ENCODE measurements around the gene KLK10.
A peak's percentile ranks its signal among the peaks of the same experiment; 100 is the strongest.

KLK10 gene

GRCh38 chr19:51026554-51026831 is 7.0 kb upstream of the KLK10 start, which contains the start of gene KLK11:
TSS of gene KLK11 (minus strand) at chr19:51026616. CDS start at chr19:51025631, 985 bp downstream.
- DNase-seq (ENCODE audit: low read depth in 2 of 2), result no peak

DNA sequence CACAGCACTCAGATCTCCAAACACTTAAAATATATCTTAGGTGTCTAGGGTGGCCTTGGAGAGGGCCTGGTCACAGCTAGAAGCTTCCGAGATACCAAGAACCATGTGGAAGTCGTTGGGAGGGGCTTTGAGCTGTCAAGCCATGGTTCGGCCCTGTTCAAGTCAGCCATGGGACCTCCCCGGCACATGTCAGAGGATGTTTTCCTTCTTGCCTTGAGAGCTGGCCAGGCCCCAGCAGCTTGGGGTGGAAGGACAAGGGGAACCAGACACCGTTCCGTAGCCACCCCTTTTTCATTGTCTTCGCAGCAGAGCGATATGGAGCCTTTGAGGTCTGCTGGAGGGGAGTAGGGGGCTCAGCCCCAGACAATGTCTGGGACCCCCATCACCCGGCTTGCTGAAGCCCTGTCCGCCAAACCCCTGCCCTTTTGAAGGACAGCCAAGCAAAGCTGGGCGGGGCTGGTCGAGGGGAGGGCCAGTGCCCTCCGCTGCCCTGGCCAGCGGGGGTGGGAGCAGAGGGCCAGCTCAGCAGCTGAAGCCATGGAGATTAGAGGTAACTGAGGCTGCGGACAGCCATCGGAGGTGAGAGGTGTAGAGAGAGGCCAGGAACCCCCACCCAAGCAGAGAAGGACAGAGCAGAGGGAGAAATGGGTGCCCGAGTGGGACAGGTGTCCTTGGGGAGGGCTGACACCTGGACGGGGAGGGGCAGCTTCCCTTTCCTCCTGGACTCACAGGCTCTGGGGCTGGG is 6.5 kb upstream of the KLK10 start:
- DNase-seq (ENCODE audit: low read depth in 2 of 2), result no peak

DNA sequence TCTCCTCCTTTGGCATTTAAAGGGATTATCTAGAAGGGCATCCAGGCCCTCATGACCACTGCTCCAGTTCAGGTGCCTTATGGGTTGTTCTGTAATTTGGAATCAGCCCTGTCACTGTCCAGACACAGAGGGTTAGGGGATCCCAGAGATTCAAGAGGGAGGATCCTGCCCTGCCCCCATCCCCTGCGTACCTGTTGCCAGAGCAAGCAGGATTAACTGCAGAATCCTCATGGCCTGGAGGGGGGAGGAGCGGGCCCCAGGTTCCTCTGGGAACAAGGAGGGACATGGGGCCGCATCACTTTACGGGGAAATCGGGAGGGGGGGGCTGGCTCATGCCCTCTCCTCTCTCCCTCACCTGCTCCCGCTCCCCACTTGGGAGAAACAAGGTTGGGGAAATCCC is 5.9 kb upstream of the KLK10 start:
- DNase-seq (ENCODE audit: low read depth in 2 of 2), result no peak

- DNase-seq (ENCODE audit: low read depth in 2 of 2), result no peak
Observed at GRCh38 chr19:51024924-51025323, 5.4 kb upstream of the KLK10 start.

GRCh38 chr19:51023946-51024345 is 4.4 kb upstream of the KLK10 start:
- DNase-seq (ENCODE audit: low read depth in 2 of 2), result no peak

GRCh38 chr19:51022526-51022925 is 3.0 kb upstream of the KLK10 start:
- DNase-seq (ENCODE audit: low read depth in 2 of 2), result no peak

DNA sequence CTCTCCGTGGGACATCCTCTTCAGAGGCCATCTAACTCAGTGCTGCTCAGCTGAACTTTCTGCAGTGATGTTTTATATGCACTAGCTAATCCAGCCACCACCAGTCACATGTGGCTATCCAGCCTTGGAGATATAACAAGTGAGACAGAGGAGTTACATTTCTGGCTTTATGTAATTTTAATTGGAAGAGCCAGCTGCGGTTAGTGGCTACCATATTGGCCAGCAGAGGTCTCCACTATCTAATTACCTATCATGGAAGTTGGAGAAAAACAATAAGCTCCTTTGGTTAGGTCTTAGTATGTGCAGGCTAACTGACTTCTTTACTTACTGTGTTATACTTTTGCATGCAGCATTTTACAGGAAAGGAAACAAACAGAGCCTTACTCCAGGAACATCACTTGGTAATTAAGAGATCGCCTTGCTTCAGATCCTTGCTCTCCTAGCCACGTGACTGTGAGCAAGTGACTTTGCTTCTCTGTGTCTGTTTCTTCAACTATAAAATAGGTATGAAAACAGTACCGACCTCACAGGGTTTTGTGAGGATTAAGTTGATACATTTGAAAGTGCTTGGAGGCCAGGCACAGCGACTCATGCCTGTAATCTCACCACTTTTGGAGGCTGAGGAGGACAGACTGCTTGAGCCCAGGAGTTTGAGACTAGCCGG is 1.6 kb upstream of the KLK10 start:
- peak; percentile 9 to 11 for DNase-seq (ENCODE audit: low read depth in 2 of 2)

DNA sequence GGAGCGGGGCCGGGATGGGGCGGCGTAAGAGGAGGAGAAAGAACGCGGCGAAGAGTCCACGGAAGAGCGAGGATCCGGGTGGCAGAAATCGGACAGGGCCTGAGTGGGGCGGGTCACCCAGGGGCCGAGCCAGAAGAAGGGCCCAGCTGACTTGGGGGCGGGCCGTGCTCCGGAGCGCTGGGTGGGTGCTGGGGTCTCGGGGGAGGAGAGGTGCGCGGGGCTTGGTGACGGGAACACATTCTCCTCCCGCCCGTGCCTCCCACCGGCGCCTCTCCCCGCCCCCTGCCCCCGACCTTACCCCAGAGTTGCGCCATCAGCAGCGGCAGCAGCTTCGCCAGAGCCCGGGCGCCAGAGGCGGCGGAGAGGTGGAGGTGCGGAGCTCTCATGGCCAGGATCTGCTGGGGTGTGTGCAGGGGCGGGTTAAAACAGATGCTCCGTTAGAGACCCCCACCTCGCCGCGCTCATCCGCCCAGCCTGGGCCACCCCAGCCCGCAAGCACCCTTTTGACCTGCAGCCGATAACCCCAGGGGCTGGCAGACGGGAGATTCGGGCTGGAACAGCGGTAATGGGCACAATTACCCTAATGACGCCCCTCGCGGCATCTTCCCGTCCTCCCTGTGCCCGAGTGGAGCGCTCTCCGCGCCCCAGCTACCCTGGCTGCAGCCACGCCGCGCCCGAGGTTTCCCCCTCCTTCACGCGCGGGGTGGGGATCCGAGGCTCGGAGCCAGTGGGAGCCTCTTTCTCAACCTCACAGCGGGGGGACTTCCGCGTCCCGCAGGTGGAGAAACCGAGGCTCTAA is 565 bp downstream of the KLK10 start:
- no peak for DNase-seq (ENCODE audit: low read depth in 2 of 2)

- no peak for DNase-seq (ENCODE audit: low read depth in 2 of 2)
Observed at GRCh38 chr19:51016798-51017683, 2.5 kb downstream of the KLK10 start.

DNA sequence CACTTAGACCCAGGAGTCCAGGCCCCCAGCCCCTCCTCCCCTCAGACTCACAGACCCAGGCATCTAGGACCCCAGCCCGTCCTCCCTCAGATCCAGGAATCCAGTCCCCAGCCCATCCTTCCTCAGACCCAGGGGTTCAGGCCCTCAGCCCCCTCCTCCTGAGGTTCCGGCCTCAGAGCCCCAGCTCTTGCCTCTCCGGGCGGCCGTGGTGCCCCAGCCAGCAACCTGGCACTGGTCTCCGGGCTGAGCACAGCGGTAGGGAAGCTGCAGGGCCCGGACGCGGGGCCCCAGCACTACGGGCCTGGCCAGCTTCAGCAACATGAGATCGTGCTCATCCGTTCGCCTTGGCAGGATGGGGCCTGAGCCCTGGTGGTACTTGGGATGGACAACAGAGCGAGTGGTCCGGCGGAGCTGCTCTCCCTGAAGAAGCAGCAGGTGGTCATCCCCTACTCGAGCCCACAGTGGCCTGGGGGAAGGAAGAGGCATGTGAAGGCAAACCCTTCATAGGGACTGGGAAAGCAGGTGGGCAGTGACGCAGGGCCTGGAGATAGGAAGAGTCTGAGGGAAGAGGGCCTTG is 3.7 kb downstream of the KLK10 start:
- no peak for DNase-seq (ENCODE audit: low read depth in 2 of 2)

GRCh38 chr19:51014242-51014641 is 5.3 kb downstream of the KLK10 start:
- no peak for DNase-seq (ENCODE audit: low read depth in 2 of 2)

DNA sequence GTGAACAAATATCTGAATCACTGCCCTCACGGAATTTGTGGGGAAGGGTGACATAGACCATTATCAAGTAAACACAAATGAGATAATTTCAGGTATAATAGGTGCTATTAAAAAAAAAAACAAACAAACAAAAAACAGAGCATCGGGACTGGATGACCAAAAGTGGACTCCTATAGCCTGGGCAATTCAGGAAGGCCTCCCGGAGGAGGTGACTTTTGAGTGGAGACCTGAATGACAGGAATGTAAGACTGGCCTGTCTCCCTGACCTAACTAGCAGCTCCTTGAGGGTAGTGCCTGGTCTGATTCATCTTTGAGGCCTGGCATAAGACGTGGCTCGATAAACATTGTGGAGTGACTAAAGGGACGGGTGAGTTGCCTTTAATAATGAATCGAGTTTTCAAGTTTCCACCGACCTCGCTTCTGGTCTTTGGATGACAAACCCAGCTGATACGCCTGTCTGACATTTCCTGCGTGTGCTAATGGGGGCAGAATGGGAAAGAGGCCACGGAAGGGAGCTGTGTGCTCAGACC is 6.8 kb downstream of the KLK10 start:
- no peak for DNase-seq (ENCODE audit: low read depth in 2 of 2)

- DNase-seq (ENCODE audit: low read depth in 2 of 2), result no peak
Observed at GRCh38 chr19:51010066-51010795, 9.3 kb downstream of the KLK10 start.

- no peak for DNase-seq (ENCODE audit: low read depth in 2 of 2)
Observed at GRCh38 chr19:51009061-51009891, 10.2 kb downstream of the KLK10 start.

DNA sequence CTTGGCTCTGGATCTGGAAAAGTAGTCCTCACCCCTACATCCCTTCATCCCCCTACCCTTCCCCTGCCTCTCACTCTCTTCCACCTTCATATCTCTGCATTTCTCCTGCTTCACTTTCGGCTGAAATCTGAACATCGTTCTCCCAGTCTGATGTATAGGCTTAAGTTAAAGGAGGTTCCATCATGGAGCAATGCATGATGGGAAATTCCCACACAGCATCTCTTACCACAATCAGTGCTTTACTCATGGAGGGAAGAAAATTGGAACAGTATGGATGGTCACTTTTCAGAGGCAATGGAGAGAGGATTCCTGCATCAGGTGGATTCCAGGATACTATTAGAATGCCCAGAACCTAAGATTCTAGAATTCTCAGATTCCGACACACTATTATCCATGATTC is 12.0 kb downstream of the KLK10 start:
- no peak for DNase-seq (ENCODE audit: low read depth in 2 of 2)

DNA sequence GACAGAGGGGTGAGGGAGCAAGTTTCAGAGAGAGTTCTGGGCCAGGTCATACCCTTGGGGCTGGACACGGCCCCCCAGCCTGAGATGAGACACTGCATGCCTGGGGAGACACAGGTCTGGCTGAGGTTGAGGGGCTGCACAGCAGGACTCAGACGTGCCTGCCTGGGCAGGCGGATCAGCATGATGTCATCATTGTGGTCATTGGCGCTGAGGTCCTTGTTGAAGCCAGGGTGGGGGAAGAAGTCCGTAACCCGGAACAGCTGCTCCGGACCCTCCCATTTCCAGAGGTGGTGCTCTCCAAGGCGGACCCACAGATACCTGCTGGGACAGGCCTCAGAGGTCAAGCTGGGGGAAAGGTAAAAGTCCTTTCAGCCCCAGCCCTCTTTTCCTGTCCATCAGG is 13.1 kb downstream of the KLK10 start:
- DNase-seq (ENCODE audit: low read depth in 2 of 2), result no peak

DNA sequence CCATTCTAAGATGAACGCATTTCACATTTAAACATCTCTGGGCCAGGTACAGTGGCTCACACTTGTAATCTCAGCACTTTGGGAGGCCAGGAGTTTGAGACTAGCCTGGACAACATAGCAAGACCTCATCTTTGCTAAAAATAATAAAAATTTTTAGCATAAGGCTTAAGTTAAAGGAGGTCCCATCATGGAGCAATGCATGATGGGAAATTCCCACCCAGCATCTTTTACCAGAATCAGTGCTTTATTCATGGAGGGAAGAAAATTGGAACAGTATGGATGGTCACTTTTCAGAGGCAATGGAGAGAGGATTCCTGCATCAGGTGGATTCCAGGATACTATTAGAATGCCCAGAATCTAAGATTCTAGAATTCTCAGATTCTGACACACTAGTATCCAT is 14.3 kb downstream of the KLK10 start:
- no peak for DNase-seq (ENCODE audit: low read depth in 2 of 2)

DNA sequence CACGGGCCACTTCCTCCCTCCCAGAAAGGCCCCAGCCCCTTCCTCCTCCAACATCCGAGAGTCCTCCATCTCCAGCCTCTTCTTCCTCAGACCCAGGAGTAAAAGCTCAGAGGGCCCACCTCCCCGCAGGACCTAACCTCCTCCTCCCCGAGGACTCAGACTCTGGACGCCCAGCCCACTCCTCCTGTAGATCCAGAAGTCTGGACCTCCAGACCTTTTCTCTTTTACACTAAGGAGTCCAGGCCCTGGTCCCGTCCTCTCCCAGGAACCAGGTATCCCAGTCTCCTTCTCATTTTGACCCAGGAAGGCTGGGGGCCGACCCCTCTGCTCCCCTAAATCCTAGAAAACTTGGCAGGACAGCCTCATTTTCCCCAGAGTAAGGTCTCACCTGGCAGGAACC is 16.2 kb downstream of the KLK10 start:
- no peak for DNase-seq (ENCODE audit: low read depth in 2 of 2)

DNA sequence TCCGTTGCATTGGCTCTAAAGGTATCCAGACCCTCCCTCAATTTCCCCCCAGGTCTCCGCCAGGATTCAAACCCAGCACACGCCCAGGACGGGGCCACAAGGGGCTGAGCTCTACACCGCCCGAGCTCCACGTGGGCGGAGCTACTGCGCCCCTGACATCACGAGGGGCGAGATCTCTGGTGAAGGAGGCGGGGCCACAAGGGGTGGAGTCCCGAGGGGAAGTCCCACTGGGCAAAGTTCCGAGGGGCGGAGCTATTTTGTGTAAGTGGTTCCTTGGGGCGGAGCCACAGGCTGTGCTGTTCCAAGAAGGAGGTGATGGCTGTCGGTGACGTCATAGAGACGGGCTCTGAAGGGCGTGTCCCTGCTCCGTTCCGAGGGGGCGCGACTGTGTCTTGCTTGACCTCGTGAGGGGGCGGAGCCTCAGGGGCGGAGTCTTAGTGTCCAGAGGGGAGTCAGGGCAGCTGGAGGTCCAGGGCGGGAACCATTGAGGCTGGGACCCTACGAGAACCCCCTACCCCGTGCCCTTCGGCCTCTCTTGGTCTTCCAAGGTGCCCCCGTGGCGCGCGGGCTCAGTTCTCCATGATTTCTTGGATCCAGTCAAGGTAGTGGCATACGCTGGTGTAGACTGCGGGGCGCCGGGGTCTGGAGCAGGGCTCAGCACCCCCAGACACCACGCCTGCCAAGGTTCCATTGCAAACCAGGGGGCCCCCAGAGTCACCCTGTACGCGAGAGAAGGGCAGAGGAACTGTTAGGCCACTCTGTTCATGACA is 16.8 kb downstream of the KLK10 start:
- no peak for DNase-seq (ENCODE audit: low read depth in 2 of 2)

Measured in fibroblast of skin of left quadriceps (primary cell).